ENCODE measurements around the gene USP1.

USP1 gene

DNA sequence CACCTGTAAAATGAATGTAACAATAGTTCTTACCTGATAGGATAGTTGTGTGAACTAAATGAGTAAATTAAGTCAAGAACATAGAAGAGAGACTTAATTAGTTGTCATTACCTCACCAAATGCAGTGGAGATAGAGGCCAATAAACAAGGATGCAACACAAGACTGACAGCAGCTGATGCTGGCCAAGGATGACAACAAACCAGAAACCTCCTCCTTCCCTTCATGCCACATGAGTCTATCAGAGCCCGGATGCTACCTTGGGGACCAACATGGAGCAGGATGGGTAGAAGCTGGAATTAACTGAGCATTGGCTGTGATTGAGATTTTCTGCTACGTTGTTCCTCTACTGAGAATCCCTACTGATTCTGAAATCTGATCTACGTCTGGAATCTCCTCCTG, 30.3 kb upstream of the USP1 start:
- TF ChIP-seq, protein P1, sequence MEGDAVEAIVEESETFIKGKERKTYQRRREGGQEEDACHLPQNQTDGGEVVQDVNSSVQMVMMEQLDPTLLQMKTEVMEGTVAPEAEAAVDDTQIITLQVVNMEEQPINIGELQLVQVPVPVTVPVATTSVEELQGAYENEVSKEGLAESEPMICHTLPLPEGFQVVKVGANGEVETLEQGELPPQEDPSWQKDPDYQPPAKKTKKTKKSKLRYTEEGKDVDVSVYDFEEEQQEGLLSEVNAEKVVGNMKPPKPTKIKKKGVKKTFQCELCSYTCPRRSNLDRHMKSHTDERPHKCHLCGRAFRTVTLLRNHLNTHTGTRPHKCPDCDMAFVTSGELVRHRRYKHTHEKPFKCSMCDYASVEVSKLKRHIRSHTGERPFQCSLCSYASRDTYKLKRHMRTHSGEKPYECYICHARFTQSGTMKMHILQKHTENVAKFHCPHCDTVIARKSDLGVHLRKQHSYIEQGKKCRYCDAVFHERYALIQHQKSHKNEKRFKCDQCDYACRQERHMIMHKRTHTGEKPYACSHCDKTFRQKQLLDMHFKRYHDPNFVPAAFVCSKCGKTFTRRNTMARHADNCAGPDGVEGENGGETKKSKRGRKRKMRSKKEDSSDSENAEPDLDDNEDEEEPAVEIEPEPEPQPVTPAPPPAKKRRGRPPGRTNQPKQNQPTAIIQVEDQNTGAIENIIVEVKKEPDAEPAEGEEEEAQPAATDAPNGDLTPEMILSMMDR (IDR thresholded peaks at IDR 0.05; ENCODE audit: low read depth, low read length) = no peak
- no peak overlapping the region for H3K4me3 ChIP-seq (ENCODE audit: low read depth, low read length)
- in situ Hi-C loops (cut with HindIII; ENCODE audit: low sequenced_read_pairs) = no loop called here
- no peak for DNase-seq (ENCODE audit: low read depth, low spot score)

DNA sequence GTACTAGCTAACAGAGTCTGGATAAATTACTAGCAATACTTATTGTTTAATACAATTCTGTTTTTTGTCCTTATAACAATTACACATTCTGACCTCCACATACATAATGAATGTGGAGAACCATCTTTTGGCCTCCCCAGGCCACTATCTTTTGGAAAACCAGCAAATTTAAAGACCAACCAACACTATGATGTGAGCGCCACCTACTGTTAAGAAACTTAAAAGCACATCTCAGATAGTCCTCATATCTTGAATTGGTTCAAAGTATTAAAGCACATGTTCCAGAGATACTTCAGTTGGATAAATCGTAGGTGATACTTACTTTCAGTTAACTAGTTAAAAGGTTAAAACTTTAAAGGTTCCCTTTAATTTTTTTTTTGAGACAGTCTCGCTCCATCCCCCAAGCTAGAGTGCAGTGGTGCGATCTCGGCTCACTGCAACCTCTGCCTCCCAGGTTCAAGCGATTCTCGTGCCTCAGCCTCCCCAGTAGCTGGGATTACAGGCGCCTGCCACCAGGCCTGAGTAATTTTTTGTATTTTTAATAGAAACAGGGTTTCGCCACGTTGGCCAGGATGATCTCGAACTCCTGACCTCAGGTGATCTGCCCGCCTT, 29.3 kb upstream of the USP1 start:
- in situ Hi-C loops (cut with HindIII; ENCODE audit: low sequenced_read_pairs) = no loop called here
- H3K4me3 ChIP-seq (ENCODE audit: low read depth, low read length) = no peak overlapping the region
- TF ChIP-seq, protein P1 (IDR thresholded peaks at IDR 0.05; ENCODE audit: low read depth, low read length) = peak; percentile 72
- DNase-seq (ENCODE audit: low read depth, low spot score) = peak; percentile 59

DNA sequence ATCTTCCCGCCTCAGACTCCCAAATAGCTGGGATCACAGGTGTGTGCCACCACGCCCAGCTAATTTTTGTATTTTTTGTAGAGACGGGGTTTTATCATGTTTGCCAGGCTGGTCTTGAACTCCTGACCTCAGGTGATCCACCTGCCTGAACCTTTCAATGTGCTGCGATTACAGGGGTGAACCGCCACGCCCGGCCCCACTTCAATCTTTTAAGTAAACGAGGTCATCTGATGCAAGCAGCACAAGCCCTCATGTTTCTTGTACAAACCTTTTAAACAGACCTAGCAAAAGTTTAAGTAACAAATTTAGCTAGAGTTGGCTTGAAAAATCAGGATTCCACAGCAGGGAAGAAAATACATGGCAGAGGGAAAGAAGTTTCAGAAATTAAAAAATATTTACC, 21.2 kb upstream of the USP1 start:
- in situ Hi-C loops (cut with HindIII; ENCODE audit: low sequenced_read_pairs) = no loop called here
- H3K4me3 ChIP-seq (ENCODE audit: low read depth, low read length) = no peak overlapping the region
- DNase-seq (ENCODE audit: low read depth, low spot score) = no peak
- TF ChIP-seq, protein P1 (IDR thresholded peaks at IDR 0.05; ENCODE audit: low read depth, low read length) = no peak

DNA sequence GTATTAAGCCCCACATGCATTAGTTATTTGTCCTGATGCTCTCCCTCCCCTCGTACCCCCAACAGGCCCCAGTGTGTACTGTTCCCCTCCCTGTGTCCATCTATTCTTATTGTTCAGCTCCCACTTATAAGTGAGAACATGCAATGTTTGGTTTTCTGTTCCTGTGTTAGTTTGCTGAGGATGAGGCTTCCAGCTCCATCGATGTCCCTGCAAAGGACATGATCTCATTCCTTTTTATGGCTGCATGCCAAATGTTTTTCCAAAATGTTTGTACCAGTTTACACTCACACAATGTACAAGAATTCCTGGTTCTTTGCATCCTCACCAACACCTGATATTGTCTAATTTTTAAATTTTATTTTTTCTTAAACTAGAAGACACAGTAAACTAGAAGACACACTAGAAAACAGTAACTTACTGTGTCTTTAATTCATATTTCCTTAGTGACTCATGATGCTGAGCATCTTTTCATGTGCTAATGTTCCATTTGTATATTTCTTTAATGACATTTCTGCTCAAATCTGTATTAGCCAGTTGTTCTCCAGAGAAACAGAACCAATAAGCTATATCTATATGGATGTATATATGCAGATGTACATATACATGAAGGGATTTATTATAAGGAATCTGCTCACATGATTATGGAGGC, 19.4 kb upstream of the USP1 start:
- peak; percentile 41 for DNase-seq (ENCODE audit: low read depth, low spot score)
- H3K4me3 ChIP-seq (ENCODE audit: low read depth, low read length) = no peak overlapping the region
- in situ Hi-C loops (cut with HindIII; ENCODE audit: low sequenced_read_pairs) = no loop called here
- TF ChIP-seq, protein P1 (IDR thresholded peaks at IDR 0.05; ENCODE audit: low read depth, low read length) = no peak

DNA sequence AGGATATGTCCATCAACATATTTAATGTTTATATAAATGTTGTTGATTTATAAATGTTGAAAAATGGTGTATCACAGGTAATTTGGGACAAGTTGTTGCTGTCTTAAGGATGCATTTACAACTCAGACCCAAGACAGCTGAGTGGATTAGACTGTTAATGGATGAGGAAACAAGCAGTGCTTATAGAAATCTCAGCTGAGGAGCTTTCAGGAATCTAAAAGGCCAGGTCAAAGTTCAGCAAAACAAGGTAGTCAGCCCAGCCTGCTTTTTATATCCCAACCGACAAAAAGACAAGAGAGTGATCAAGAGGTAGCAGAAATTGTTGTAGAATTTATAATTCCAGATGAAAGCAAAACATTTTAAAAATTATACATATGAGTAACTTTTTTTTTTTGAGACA, 16.6 kb upstream of the USP1 start:
- in situ Hi-C loops (cut with HindIII; ENCODE audit: low sequenced_read_pairs) = no loop called here
- no peak overlapping the region for H3K4me3 ChIP-seq (ENCODE audit: low read depth, low read length)
- DNase-seq (ENCODE audit: low read depth, low spot score) = no peak
- TF ChIP-seq, protein P1 (IDR thresholded peaks at IDR 0.05; ENCODE audit: low read depth, low read length) = no peak

DNA sequence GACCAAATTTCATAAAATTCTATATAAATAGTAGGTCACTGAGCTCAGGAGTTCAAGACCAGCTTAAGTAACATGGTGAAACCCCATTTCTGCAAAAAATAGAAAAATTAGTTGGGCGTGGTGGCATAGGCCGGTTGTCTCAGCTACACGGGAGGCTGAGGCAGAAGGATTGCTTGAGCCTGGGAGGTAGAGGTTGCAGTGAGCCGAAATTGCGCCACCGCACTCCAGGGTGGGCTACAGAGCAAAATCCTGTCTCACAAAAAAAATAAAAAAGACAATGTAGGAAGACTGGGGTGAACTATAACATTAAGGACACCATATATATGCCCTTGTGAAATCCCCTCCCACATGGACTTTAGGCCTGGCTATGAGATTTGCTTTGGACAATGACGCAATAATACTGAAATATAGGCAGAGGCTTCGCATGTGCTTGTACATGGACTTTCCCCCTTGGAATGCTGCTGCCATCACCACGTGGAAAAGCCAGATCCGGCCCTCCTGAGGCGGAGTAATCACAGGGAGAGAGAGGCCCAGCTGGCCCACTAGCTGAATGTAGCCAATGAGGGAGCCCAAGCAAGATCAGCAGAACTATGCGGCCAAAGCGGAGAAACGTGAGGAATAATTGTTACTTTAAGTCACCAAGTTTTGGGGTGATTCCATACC, 13.1 kb upstream of the USP1 start:
- TF ChIP-seq, protein P1 (IDR thresholded peaks at IDR 0.05; ENCODE audit: low read depth, low read length) = no peak
- in situ Hi-C loops (cut with HindIII; ENCODE audit: low sequenced_read_pairs) = no loop called here
- no peak overlapping the region for H3K4me3 ChIP-seq (ENCODE audit: low read depth, low read length)
- DNase-seq (ENCODE audit: low read depth, low spot score) = no peak
